ENCODE results near the gene HERPUD1. TPM values are rescaled to one million over a fixed set of nuclear protein-coding genes. Genes with fewer than 3 reads are reported as not detected.

HERPUD1 gene
- total and polyA plus RNA-seq, 4 donors: 57.8 to 219 (median 118) TPM

GRCh38 chr16:56988161-56988947 is 56.4 kb downstream of the HERPUD1 start:
- TF ChIP-seq FOXA1 (IDR thresholded peaks at IDR 0.05): no peak
- no peak for TF ChIP-seq ZBTB33 (IDR thresholded peaks at IDR 0.05)
- no peak for TF ChIP-seq REST (IDR thresholded peaks at IDR 0.05)
- TF ChIP-seq NR2F2 (IDR thresholded peaks at IDR 0.05): peak; percentile 17
- TF ChIP-seq MAX (IDR thresholded peaks at IDR 0.05): no peak
- TF ChIP-seq GABPA (IDR thresholded peaks at IDR 0.05 in 1 of 2, conservative IDR thresholded peaks at IDR 0.05 in 1 of 2): no peak
- no peak for TF ChIP-seq JUND (IDR thresholded peaks at IDR 0.05)
- peak overlapping the region in 2 of 3 donors; percentile 80 to 84 for H3K4me3 ChIP-seq (ENCODE audit: low read depth in 1 of 3, low read length in 3 of 3)
- no peaks in the 10 kb centered on the region for H3K9me3 ChIP-seq (ENCODE audit: control insufficient read depth in 4 of 4, low read length in 3 of 4)
- DNase-seq (ENCODE audit: low spot score): no peak
- peak overlapping the region; percentile 64 to 77 for H3K9ac ChIP-seq (ENCODE audit: low read depth in 1 of 2, low read length in 2 of 2)
- H3K4me1 ChIP-seq (ENCODE audit: control insufficient read depth in 4 of 4, insufficient read depth in 4 of 4, low read length in 3 of 4): peaks cover 4 to 21% (median 14%) of the 10 kb centered on the region in 4 donors
- 87% methylated on average over 6 of the region's 6 CpGs for WGBS
- no peaks in the 10 kb centered on the region for H3K36me3 ChIP-seq (ENCODE audit: control insufficient read depth in 4 of 4, insufficient read depth in 3 of 4, low read depth in 1 of 4, low read length in 3 of 4)
- H3K27me3 ChIP-seq (ENCODE audit: control insufficient read depth in 4 of 4, insufficient read depth in 4 of 4, low read length in 3 of 4): no peaks in the 10 kb centered on the region
- H3K27ac ChIP-seq (ENCODE audit: low read depth in 1 of 2, low read length in 2 of 2): peak overlapping the region; percentile 66 to 87

GRCh38 chr16:56988948-56989945 is 57.3 kb downstream of the HERPUD1 start, which contains the start of gene NLRC5:
Gene NLRC5 (plus strand): TSS chr16:56989557. CDS start chr16:57020713, 31,156 bp downstream.
- Histone ChIP-seq H3K4me1 (ENCODE audit: control insufficient read depth in 4 of 4, insufficient read depth in 4 of 4, low read length in 3 of 4) (peaks cover 3 to 21% (median 14%) of the 10 kb centered on the region in 4 donors), H3K9ac (ENCODE audit: low read depth in 1 of 2, low read length in 2 of 2) (peak within 1 kb of the TSS; percentile 64 to 77), H3K36me3 (ENCODE audit: control insufficient read depth in 4 of 4, insufficient read depth in 3 of 4, low read depth in 1 of 4, low read length in 3 of 4) (no peaks in the 10 kb centered on the region), H3K4me3 (ENCODE audit: low read depth in 1 of 3, low read length in 3 of 3) (peak within 1 kb of the TSS; percentile 80 to 84 (median 83)), H3K27me3 (ENCODE audit: control insufficient read depth in 4 of 4, insufficient read depth in 4 of 4, low read length in 3 of 4) (no peaks in the 10 kb centered on the region), H3K9me3 (ENCODE audit: control insufficient read depth in 4 of 4, low read length in 3 of 4) (no peaks in the 10 kb centered on the region), H3K27ac (ENCODE audit: low read depth in 1 of 2, low read length in 2 of 2) (peak within 1 kb of the TSS; percentile 66 to 87)
- 6% methylated on average over 64 of the region's 64 CpGs for WGBS
- peak; percentile 69 for DNase-seq (ENCODE audit: low spot score)
- peak; percentile 54 for TF ChIP-seq SP1 (IDR thresholded peaks at IDR 0.05)
- TF ChIP-seq MAX (IDR thresholded peaks at IDR 0.05): peak; percentile 70
- TF ChIP-seq YY1 (IDR thresholded peaks at IDR 0.05): peak; percentile 91
- TF ChIP-seq TAF1 (conservative IDR thresholded peaks at IDR 0.05): peak; percentile 85
- TF ChIP-seq CTCF (IDR thresholded peaks at IDR 0.05; ENCODE audit: low read depth, low read length, missing input control): no peak
- peak; percentile 52 to 59 for TF ChIP-seq RAD21 (IDR thresholded peaks at IDR 0.05)
- no peak for TF ChIP-seq HNF4G (IDR thresholded peaks at IDR 0.05)
- TF ChIP-seq RXRA (IDR thresholded peaks at IDR 0.05): no peak
- no peak for TF ChIP-seq ZBTB33 (IDR thresholded peaks at IDR 0.05)
- TF ChIP-seq HNF4A (conservative IDR thresholded peaks at IDR 0.05): no peak
